ENCODE measurements around the gene MEIS2. TPM values are rescaled to one million over a fixed set of nuclear protein-coding genes. Genes with fewer than 3 reads are reported as not detected.
A peak's percentile ranks its signal among the peaks of the same experiment; 100 is the strongest.

Gene MEIS2
- polyA plus RNA-seq, 1 donor from 2014 or later = 825 TPM

DNA sequence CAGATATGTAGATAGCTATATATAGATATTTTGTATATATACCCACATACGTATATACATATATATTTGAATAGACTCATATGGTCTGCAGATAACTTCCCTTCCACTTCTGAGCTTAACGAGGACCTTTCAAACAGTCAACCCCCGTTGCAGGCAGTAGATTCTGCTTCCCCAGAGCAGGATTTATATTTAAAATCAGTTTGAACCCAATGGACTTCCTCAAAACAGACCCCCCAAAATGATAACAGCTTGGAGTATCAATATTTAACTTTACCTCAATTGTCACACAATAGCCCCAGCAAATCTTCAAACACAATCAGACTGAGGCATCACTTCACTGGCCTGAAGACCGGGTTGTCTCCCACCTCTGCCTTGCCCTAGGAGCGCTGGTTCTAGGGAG, 218.3 kb downstream of the MEIS2 start:
- no peaks in the 10 kb centered on the region for H4K20me1 ChIP-seq (ENCODE audit: insufficient read depth)
- no peak overlapping the region for H3K9ac ChIP-seq (ENCODE audit: low read length)
- peaks cover 60% of the 10 kb centered on the region for H3K27me3 ChIP-seq (ENCODE audit: insufficient read depth, low read depth, low read length)
- H3K79me2 ChIP-seq (replicated peaks; ENCODE audit: insufficient read depth, low read length) = peaks cover 10% of the 10 kb centered on the region
- no peaks in the 10 kb centered on the region for H3K9me3 ChIP-seq (ENCODE audit: low read length)
- H3F3A ChIP-seq (ENCODE audit: insufficient read depth, low read length, poor library complexity, severe bottlenecking) = no peaks in the 10 kb centered on the region
- no peak for TF ChIP-seq EZH2 (IDR thresholded peaks at IDR 0.05; ENCODE audit: borderline replicate concordance, insufficient read depth, low read length, poor library complexity, severe bottlenecking)
- TF ChIP-seq MXI1 (conservative IDR thresholded peaks at IDR 0.05; ENCODE audit: poor library complexity, severe bottlenecking) = no peak
- TF ChIP-seq SMC3 (conservative IDR thresholded peaks at IDR 0.05; ENCODE audit: poor library complexity) = no peak
- peak overlapping the region; percentile 52 for H3K4me3 ChIP-seq (ENCODE audit: low read length)
- no peak overlapping the region for H2AFZ ChIP-seq (ENCODE audit: low read depth, low read length)
- no peaks in the 10 kb centered on the region for H3K9me2 ChIP-seq (ENCODE audit: insufficient read depth, low read length)
- no peak overlapping the region for H3K27ac ChIP-seq (ENCODE audit: low read length)
- H3K36me3 ChIP-seq (ENCODE audit: insufficient read depth, low read length) = no peaks in the 10 kb centered on the region
- no peak overlapping the region for H3K4me2 ChIP-seq (ENCODE audit: low read length)

DNA sequence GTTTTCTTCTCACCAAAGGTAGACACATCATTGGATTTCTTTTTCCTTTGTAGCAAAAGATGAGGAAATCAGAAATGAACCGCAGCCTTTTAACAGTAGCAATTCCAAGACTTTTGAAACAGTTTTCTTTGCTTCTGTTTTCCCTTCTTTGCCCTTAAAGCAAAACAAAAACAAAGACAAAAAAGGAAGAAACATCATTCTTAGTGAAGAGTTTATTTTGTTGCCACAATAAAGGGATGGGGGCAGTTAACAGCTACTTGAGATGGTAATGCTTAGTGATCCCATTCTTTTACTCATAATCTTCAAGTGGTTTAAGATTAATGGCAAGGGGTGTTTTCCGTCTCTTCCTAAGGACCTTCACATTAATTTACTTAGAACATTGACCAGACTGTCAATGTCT, 218.8 kb downstream of the MEIS2 start:
- no peaks in the 10 kb centered on the region for H3F3A ChIP-seq (ENCODE audit: insufficient read depth, low read length, poor library complexity, severe bottlenecking)
- H3K27ac ChIP-seq (ENCODE audit: low read length) = no peak overlapping the region
- H3K27me3 ChIP-seq (ENCODE audit: insufficient read depth, low read depth, low read length) = peaks cover 64% of the 10 kb centered on the region
- H4K20me1 ChIP-seq (ENCODE audit: insufficient read depth) = no peaks in the 10 kb centered on the region
- no peak overlapping the region for H3K4me3 ChIP-seq (ENCODE audit: low read length)
- H3K9me3 ChIP-seq (ENCODE audit: low read length) = no peaks in the 10 kb centered on the region
- peaks cover 10% of the 10 kb centered on the region for H3K79me2 ChIP-seq (replicated peaks; ENCODE audit: insufficient read depth, low read length)
- TF ChIP-seq EP300 (conservative IDR thresholded peaks at IDR 0.05; ENCODE audit: poor library complexity, severe bottlenecking) = no peak
- TF ChIP-seq, protein P1, sequence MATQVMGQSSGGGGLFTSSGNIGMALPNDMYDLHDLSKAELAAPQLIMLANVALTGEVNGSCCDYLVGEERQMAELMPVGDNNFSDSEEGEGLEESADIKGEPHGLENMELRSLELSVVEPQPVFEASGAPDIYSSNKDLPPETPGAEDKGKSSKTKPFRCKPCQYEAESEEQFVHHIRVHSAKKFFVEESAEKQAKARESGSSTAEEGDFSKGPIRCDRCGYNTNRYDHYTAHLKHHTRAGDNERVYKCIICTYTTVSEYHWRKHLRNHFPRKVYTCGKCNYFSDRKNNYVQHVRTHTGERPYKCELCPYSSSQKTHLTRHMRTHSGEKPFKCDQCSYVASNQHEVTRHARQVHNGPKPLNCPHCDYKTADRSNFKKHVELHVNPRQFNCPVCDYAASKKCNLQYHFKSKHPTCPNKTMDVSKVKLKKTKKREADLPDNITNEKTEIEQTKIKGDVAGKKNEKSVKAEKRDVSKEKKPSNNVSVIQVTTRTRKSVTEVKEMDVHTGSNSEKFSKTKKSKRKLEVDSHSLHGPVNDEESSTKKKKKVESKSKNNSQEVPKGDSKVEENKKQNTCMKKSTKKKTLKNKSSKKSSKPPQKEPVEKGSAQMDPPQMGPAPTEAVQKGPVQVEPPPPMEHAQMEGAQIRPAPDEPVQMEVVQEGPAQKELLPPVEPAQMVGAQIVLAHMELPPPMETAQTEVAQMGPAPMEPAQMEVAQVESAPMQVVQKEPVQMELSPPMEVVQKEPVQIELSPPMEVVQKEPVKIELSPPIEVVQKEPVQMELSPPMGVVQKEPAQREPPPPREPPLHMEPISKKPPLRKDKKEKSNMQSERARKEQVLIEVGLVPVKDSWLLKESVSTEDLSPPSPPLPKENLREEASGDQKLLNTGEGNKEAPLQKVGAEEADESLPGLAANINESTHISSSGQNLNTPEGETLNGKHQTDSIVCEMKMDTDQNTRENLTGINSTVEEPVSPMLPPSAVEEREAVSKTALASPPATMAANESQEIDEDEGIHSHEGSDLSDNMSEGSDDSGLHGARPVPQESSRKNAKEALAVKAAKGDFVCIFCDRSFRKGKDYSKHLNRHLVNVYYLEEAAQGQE (IDR thresholded peaks at IDR 0.05; ENCODE audit: borderline replicate concordance) = no peak
- TF ChIP-seq POLR2AphosphoS5 (IDR thresholded peaks at IDR 0.05) = no peak
- no peak for TF ChIP-seq RAD21 (conservative IDR thresholded peaks at IDR 0.05)
- TF ChIP-seq TAF1 (IDR thresholded peaks at IDR 0.05; ENCODE audit: low read depth) = no peak
- no peak for TF ChIP-seq SMC3 (conservative IDR thresholded peaks at IDR 0.05; ENCODE audit: poor library complexity)
- no peak for TF ChIP-seq EZH2 (IDR thresholded peaks at IDR 0.05; ENCODE audit: borderline replicate concordance, insufficient read depth, low read length, poor library complexity, severe bottlenecking)
- no peak for TF ChIP-seq CTCF (IDR thresholded peaks at IDR 0.05; ENCODE audit: poor library complexity, severe bottlenecking)
- H3K9ac ChIP-seq (ENCODE audit: low read length) = no peak overlapping the region
- no peak overlapping the region for H3K4me2 ChIP-seq (ENCODE audit: low read length)
- H3K9me2 ChIP-seq (ENCODE audit: insufficient read depth, low read length) = no peaks in the 10 kb centered on the region
- no peaks in the 10 kb centered on the region for H3K36me3 ChIP-seq (ENCODE audit: insufficient read depth, low read length)
- no peak overlapping the region for H2AFZ ChIP-seq (ENCODE audit: low read depth, low read length)
